HepG2 (cell line): ENCODE results near the gene GALNTL6.

Source experiments
- BRCA1 ChIP-seq: sonication (generic); formaldehyde crosslinking; IDR thresholded peaks from 2 replicates; pipeline ENCODE4 v1.4.0; 2020; ENCODE audit warnings: missing genetic modification reagents
- GABPA ChIP-seq, 2 experiments: IDR thresholded peaks; 2 replicates each; pipeline ENCODE4 v1.6.1; 2011 to 2016; ENCODE audit warnings: low read depth in 2 of 2, low read length in 1 of 2, missing biosample characterization in 1 of 2, missing genetic modification characterization in 1 of 2
- HCFC1 ChIP-seq: fragments of 150-350 bp; IDR thresholded peaks from 2 replicates; pipeline ENCODE4 v1.6.1; 2014; ENCODE audit warnings: low read depth, low read length
- IKZF4 ChIP-seq: sonication (generic); formaldehyde crosslinking; IDR thresholded peaks from 2 replicates; pipeline ENCODE4 v1.5.1; 2020; ENCODE audit warnings: borderline replicate concordance, mild to moderate bottlenecking, low read depth, missing genetic modification reagents; ENCODE audit errors: not compliant biosample characterization
- MAZ ChIP-seq, 2 experiments: sonication (generic) in 1 of 2; formaldehyde crosslinking in 1 of 2; IDR thresholded peaks; 2 replicates each; pipeline versions ENCODE4 v1.5.0 to v1.6.1; 2012 to 2020; ENCODE audit warnings: low read depth in 2 of 2, mild to moderate bottlenecking in 2 of 2, borderline replicate concordance in 1 of 2, improper control_type of control experiment in 1 of 2, low read length in 1 of 2, missing genetic modification reagents in 1 of 2, moderate library complexity in 1 of 2
- MTA3 ChIP-seq: sonication (generic); formaldehyde crosslinking; IDR thresholded peaks from 2 replicates; pipeline ENCODE4 v1.4.0; 2020; ENCODE audit warnings: missing genetic modification reagents
- TCF12 ChIP-seq, 2 experiments: fragments of 450-650 bp in 1 of 2; sonication (generic) in 1 of 2; formaldehyde crosslinking in 1 of 2; IDR thresholded peaks; 2 replicates each; pipeline versions ENCODE4 v1.6.1 to v1.8.0; 2017 to 2022; ENCODE audit warnings: antibody characterized with exemption in 1 of 2, mild to moderate bottlenecking in 1 of 2, missing genetic modification reagents in 1 of 2, moderate library complexity in 1 of 2
- YY1 ChIP-seq: IDR thresholded peaks from 2 replicates; pipeline ENCODE4 v1.6.1; 2011; ENCODE audit warnings: low read length, low read depth, moderate library complexity, mild to moderate bottlenecking; ENCODE audit not compliant: insufficient read depth, insufficient replicate concordance
- ZNF615 ChIP-seq: sonication (generic); formaldehyde crosslinking; IDR thresholded peaks from 2 replicates; pipeline ENCODE4 v1.5.0; 2020; ENCODE audit warnings: mild to moderate bottlenecking, missing genetic modification reagents, borderline replicate concordance
- ZNF83 ChIP-seq: sonication (generic); formaldehyde crosslinking; IDR thresholded peaks from 2 replicates; pipeline ENCODE4 v1.4.0; 2020; ENCODE audit warnings: missing genetic modification reagents, mild to moderate bottlenecking, borderline replicate concordance

- no peak for TF ChIP-seq HCFC1
- no peak for TF ChIP-seq TCF12 (IDR thresholded peaks at IDR 0.05)
- no peak for TF ChIP-seq TCF12 (CRISPR knock-in tag; IDR thresholded peaks at IDR 0.05)
- TF ChIP-seq ZNF615 (CRISPR knock-in tag): no peak
- no peak for TF ChIP-seq GABPA (IDR thresholded peaks at IDR 0.05; ENCODE audit: low read depth, low read length)
- TF ChIP-seq GABPA (CRISPR knock-in tag; IDR thresholded peaks at IDR 0.05; ENCODE audit: low read depth): no peak
- no peak for TF ChIP-seq YY1
- TF ChIP-seq MAZ (IDR thresholded peaks at IDR 0.05; ENCODE audit: borderline replicate concordance, low read depth, low read length): no peak
- no peak for TF ChIP-seq MAZ (CRISPR knock-in tag; IDR thresholded peaks at IDR 0.05; ENCODE audit: low read depth)
- no peak for TF ChIP-seq ZNF83 (CRISPR knock-in tag)
- no peak for TF ChIP-seq IKZF4 (CRISPR knock-in tag)
- TF ChIP-seq MTA3 (CRISPR knock-in tag): no peak
- TF ChIP-seq BRCA1: no peak
Observed at GRCh38 chr4:172649143-172649542, 835.9 kb downstream of the GALNTL6 start.
